ENCODE measurements around the gene ADPRM.

ADPRM gene

GRCh38 chr17:10733666-10734065 lies 36.3 kb downstream of the ADPRM start:
- H4K12ac ChIP-seq (ENCODE audit: low read depth, low read length): no peak overlapping the region
- H3K4ac ChIP-seq (ENCODE audit: low read depth, low read length): no peak overlapping the region
- H4K91ac ChIP-seq (ENCODE audit: low read depth, low read length): no peak overlapping the region
- H4K8ac ChIP-seq (ENCODE audit: low read depth, low read length): no peak overlapping the region
- peaks cover 3% of the 10 kb centered on the region for H3K79me2 ChIP-seq (ENCODE audit: control insufficient read depth, insufficient read depth, low read length, poor library complexity)
- H3K9ac ChIP-seq (ENCODE audit: low read length): no peak overlapping the region
- no peak overlapping the region for H2BK120ac ChIP-seq (ENCODE audit: insufficient read depth, low read length, poor library complexity)
- H3K27me3 ChIP-seq (ENCODE audit: insufficient read depth, low read length): no peaks in the 10 kb centered on the region
- WGBS (ENCODE audit: extremely low coverage, insufficient coverage, insufficient read length): no CpG with 5 or more reads among the region's 3 CpGs
- no peak overlapping the region for H2AK5ac ChIP-seq (ENCODE audit: low read length)
- H3K79me1 ChIP-seq (ENCODE audit: low read length): peaks cover 3% of the 10 kb centered on the region
- H3K18ac ChIP-seq (ENCODE audit: low read length): no peak overlapping the region
- no peak overlapping the region for H3K4me3 ChIP-seq (ENCODE audit: low read depth, low read length)
- no peak overlapping the region for H2BK5ac ChIP-seq (ENCODE audit: low read depth, low read length, poor library complexity)
- no peaks in the 10 kb centered on the region for H3K4me1 ChIP-seq (ENCODE audit: control insufficient read depth in 1 of 2, insufficient read depth in 2 of 2, low read length in 2 of 2)
- H3K36me3 ChIP-seq (ENCODE audit: control insufficient read depth in 1 of 2, insufficient read depth in 2 of 2, low read length in 2 of 2): no peaks in the 10 kb centered on the region
- H2BK12ac ChIP-seq (ENCODE audit: low read length): no peak overlapping the region
- no peak overlapping the region for H3K14ac ChIP-seq (ENCODE audit: low read length)
- peaks cover 2% of the 10 kb centered on the region for H3K9me3 ChIP-seq (ENCODE audit: insufficient read depth, low read depth, low read length)
- no peak overlapping the region for H3K4me2 ChIP-seq (ENCODE audit: low read length)
- no peak overlapping the region for H3K23ac ChIP-seq (ENCODE audit: low read length)
- no peak overlapping the region for H3K27ac ChIP-seq (ENCODE audit: low read depth, low read length)
- DNase-seq: no peak
- no peak overlapping the region for H2AFZ ChIP-seq (ENCODE audit: insufficient read depth, low read length, poor library complexity)

GRCh38 chr17:10735251-10735650 lies 37.9 kb downstream of the ADPRM start:
- H2AK5ac ChIP-seq (ENCODE audit: low read length): no peak overlapping the region

GRCh38 chr17:10735821-10736220 lies 38.4 kb downstream of the ADPRM start:
- Histone ChIP-seq H3K18ac (ENCODE audit: low read length) (no peak overlapping the region), H2AFZ (ENCODE audit: insufficient read depth, low read length, poor library complexity) (no peak overlapping the region), H3K4me1 (ENCODE audit: control insufficient read depth in 1 of 2, insufficient read depth in 2 of 2, low read length in 2 of 2) (no peaks in the 10 kb centered on the region), H3K9me3 (ENCODE audit: insufficient read depth, low read depth, low read length) (peaks cover 2% of the 10 kb centered on the region), H3K27ac (ENCODE audit: low read depth, low read length) (no peak overlapping the region), H3K9ac (ENCODE audit: low read length) (no peak overlapping the region), H3K14ac (ENCODE audit: low read length) (no peak overlapping the region), H4K91ac (ENCODE audit: low read depth, low read length) (no peak overlapping the region), H3K79me2 (ENCODE audit: control insufficient read depth, insufficient read depth, low read length, poor library complexity) (no peaks in the 10 kb centered on the region), H3K36me3 (ENCODE audit: control insufficient read depth in 1 of 2, insufficient read depth in 2 of 2, low read length in 2 of 2) (no peaks in the 10 kb centered on the region), H3K79me1 (ENCODE audit: low read length) (no peaks in the 10 kb centered on the region), H3K23ac (ENCODE audit: low read length) (no peak overlapping the region), H2AK5ac (ENCODE audit: low read length) (no peak overlapping the region), H4K8ac (ENCODE audit: low read depth, low read length) (no peak overlapping the region), H2BK12ac (ENCODE audit: low read length) (no peak overlapping the region), H3K4ac (ENCODE audit: low read depth, low read length) (no peak overlapping the region), H3K4me2 (ENCODE audit: low read length) (no peak overlapping the region), H2BK5ac (ENCODE audit: low read depth, low read length, poor library complexity) (no peak overlapping the region), H3K4me3 (ENCODE audit: low read depth, low read length) (no peak overlapping the region), H3K27me3 (ENCODE audit: insufficient read depth, low read length) (no peaks in the 10 kb centered on the region), H4K12ac (ENCODE audit: low read depth, low read length) (no peak overlapping the region), H2BK120ac (ENCODE audit: insufficient read depth, low read length, poor library complexity) (no peak overlapping the region)
- no peak for DNase-seq
- no CpG with 5 or more reads among the region's 4 CpGs for WGBS (ENCODE audit: extremely low coverage, insufficient coverage, insufficient read length)

More at GRCh38 chr17:10735251-10735650, 37.9 kb downstream of the ADPRM start:
- WGBS (ENCODE audit: extremely low coverage, insufficient coverage, insufficient read length): no CpG with 5 or more reads among the region's 2 CpGs
- Histone ChIP-seq H3K18ac (ENCODE audit: low read length) (no peak overlapping the region), H3K4ac (ENCODE audit: low read depth, low read length) (no peak overlapping the region), H3K4me2 (ENCODE audit: low read length) (no peak overlapping the region), H3K79me2 (ENCODE audit: control insufficient read depth, insufficient read depth, low read length, poor library complexity) (no peaks in the 10 kb centered on the region), H3K79me1 (ENCODE audit: low read length) (no peaks in the 10 kb centered on the region), H3K27ac (ENCODE audit: low read depth, low read length) (no peak overlapping the region), H2BK12ac (ENCODE audit: low read length) (no peak overlapping the region), H3K27me3 (ENCODE audit: insufficient read depth, low read length) (no peaks in the 10 kb centered on the region), H2AFZ (ENCODE audit: insufficient read depth, low read length, poor library complexity) (no peak overlapping the region), H3K36me3 (ENCODE audit: control insufficient read depth in 1 of 2, insufficient read depth in 2 of 2, low read length in 2 of 2) (no peaks in the 10 kb centered on the region), H2BK120ac (ENCODE audit: insufficient read depth, low read length, poor library complexity) (no peak overlapping the region), H4K12ac (ENCODE audit: low read depth, low read length) (no peak overlapping the region), H3K9ac (ENCODE audit: low read length) (no peak overlapping the region), H3K14ac (ENCODE audit: low read length) (no peak overlapping the region), H4K91ac (ENCODE audit: low read depth, low read length) (no peak overlapping the region), H3K4me1 (ENCODE audit: control insufficient read depth in 1 of 2, insufficient read depth in 2 of 2, low read length in 2 of 2) (no peaks in the 10 kb centered on the region), H3K23ac (ENCODE audit: low read length) (no peak overlapping the region), H3K9me3 (ENCODE audit: insufficient read depth, low read depth, low read length) (peaks cover 2% of the 10 kb centered on the region), H2BK5ac (ENCODE audit: low read depth, low read length, poor library complexity) (no peak overlapping the region), H3K4me3 (ENCODE audit: low read depth, low read length) (no peak overlapping the region), H4K8ac (ENCODE audit: low read depth, low read length) (no peak overlapping the region)
- DNase-seq: no peak

GRCh38 chr17:10737168-10737622 lies 39.8 kb downstream of the ADPRM start:
- H4K12ac ChIP-seq (ENCODE audit: low read depth, low read length): no peak overlapping the region
- no peak overlapping the region for H3K4me3 ChIP-seq (ENCODE audit: low read depth, low read length)
- H3K27ac ChIP-seq (ENCODE audit: low read depth, low read length): no peak overlapping the region
- no peak overlapping the region for H4K91ac ChIP-seq (ENCODE audit: low read depth, low read length)
- peak in 1 of 2 donors; percentile 61 for DNase-seq
- no peaks in the 10 kb centered on the region for H3K4me1 ChIP-seq (ENCODE audit: control insufficient read depth in 1 of 2, insufficient read depth in 2 of 2, low read length in 2 of 2)
- peaks cover 2% of the 10 kb centered on the region for H3K9me3 ChIP-seq (ENCODE audit: insufficient read depth, low read depth, low read length)
- no peaks in the 10 kb centered on the region for H3K79me1 ChIP-seq (ENCODE audit: low read length)
- no peak overlapping the region for H2AK5ac ChIP-seq (ENCODE audit: low read length)
- H4K8ac ChIP-seq (ENCODE audit: low read depth, low read length): no peak overlapping the region
- WGBS (ENCODE audit: extremely low coverage, insufficient coverage, insufficient read length): no CpG with 5 or more reads among the region's 6 CpGs
- no peak overlapping the region for H3K4me2 ChIP-seq (ENCODE audit: low read length)
- no peak overlapping the region for H2AFZ ChIP-seq (ENCODE audit: insufficient read depth, low read length, poor library complexity)
- no peak overlapping the region for H3K4ac ChIP-seq (ENCODE audit: low read depth, low read length)
- H3K36me3 ChIP-seq (ENCODE audit: control insufficient read depth in 1 of 2, insufficient read depth in 2 of 2, low read length in 2 of 2): no peaks in the 10 kb centered on the region
- H3K14ac ChIP-seq (ENCODE audit: low read length): no peak overlapping the region
- H3K27me3 ChIP-seq (ENCODE audit: insufficient read depth, low read length): no peaks in the 10 kb centered on the region
- H2BK12ac ChIP-seq (ENCODE audit: low read length): no peak overlapping the region
- no peak overlapping the region for H2BK5ac ChIP-seq (ENCODE audit: low read depth, low read length, poor library complexity)
- no peak overlapping the region for H2BK120ac ChIP-seq (ENCODE audit: insufficient read depth, low read length, poor library complexity)
- H3K79me2 ChIP-seq (ENCODE audit: control insufficient read depth, insufficient read depth, low read length, poor library complexity): no peaks in the 10 kb centered on the region
- no peak overlapping the region for H3K23ac ChIP-seq (ENCODE audit: low read length)
- H3K18ac ChIP-seq (ENCODE audit: low read length): no peak overlapping the region
- no peak overlapping the region for H3K9ac ChIP-seq (ENCODE audit: low read length)

Data from trophoblast cell (in vitro differentiated cells and primary cell).